Measurements from ENCODE around the gene KRT33A. TPM values are rescaled to one million over a fixed set of nuclear protein-coding genes. Genes with fewer than 3 reads are reported as not detected.
A peak's percentile ranks its signal among the peaks of the same experiment; 100 is the strongest.

Gene KRT33A
- total RNA-seq, 2 experiments from 2014 or later: not detected

DNA sequence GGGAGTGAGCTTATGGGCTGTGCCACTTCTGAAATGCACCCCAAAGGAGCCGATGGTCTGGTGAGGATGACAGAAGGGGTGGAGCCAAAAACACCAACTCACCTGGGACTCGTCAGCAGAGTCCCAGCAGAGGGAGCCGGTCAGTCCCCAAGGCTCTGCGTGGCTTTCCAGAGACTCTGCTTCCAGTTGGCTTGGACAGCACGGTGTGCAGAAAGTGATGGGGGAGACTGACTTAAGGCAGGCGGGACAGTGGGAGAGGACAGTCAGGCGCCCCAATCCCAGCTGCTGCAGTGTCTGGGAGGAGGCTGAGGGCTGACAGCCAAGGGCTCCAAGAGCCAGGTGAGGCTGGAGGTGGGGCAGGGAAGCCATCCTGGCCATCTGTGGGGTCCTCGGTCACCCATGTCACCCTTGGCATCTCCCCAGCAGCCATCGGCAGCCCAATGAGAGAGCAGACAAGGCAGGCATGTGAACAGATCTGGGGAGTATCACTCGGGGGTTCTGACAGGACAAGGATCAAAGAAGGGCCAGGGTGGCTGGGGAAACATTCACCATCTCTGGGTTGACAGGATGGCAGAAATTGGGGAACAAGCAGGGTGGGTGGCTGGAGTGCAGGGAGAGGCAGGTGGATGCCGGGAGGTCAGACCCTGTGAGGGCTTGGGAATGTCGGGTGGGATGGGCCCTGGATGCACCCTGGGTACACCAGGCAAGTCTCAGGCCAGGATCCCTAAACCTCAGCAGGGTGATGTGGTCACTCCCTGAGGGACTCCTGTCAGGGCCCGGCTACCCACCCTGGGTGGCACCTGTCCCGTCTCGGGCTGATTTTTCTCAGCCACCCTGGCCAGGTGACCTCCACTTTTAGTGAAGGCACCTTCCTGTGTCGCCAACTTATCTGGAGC is 26.2 kb downstream of the KRT33A start:
- Mint-ChIP-seq H3K4me3 (no peak overlapping the region), H3K9me3 (peaks cover 14% of the 10 kb centered on the region), H3K4me1 (ENCODE audit: low read depth) (peaks cover 43% of the 10 kb centered on the region), H3K36me3 (ENCODE audit: low read depth) (no peaks in the 10 kb centered on the region), H3K27ac (no peak overlapping the region), H3K27me3 (ENCODE audit: low read depth) (no peaks in the 10 kb centered on the region)
- intact Hi-C loops (cut with micrococcal nuclease): loop anchor here (5.0 kb wide), 5 partner anchors 223 to 702 kb away; no protein-coding TSS in a partner anchor
- peak; percentile 53 for DNase-seq
- CTCF ChIA-PET: no interaction called here

DNA sequence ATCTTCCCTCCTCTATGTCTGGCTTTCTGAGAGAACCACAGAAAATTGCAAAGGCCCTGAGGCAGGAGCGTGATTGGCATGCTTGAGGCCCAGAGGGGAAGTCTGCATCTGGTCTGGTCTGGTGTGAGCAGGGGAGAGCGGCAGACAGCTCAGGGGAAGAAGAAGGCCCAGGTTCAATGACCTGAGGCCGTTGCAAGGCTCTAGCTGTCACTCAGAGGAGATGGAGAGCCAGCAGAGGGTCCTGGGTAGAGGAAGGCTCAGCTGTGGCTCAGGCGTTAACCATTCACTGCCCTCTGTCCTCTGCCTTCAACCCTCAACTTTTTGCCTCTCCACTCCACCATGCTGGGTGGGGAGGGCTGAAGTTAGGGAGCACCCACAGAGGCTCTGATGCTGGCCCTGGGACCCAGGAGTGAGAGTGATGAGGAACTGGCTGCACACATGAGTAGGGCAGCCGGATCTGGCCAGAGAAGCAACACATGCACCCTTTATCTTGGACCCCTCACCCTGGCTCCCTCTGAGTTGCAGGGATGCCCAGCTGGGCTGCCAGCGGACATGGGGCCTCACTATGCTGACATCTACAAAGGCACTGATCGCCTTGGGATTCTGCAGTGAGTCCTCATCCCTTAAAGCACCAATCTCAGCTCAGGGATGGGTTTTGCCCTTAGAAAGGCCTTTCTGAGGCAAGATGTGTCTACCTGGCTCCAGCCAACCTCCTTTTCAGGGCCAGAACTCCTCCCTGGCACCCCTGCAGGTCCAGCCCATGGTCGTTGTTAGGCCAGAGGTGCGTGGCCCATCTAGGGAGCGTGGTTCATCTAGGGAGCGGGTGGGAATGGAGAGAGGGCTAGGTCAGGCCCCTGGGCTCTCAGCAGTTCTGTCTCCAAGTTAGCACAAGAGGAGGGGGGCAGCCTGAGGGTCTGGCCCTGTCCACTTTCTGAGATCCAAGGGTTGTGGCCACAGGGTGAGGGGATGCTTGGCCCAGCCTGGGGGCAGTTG is 27.4 kb downstream of the KRT33A start:
- H3K9me3 Mint-ChIP-seq: peaks cover 15% of the 10 kb centered on the region
- intact Hi-C loops (cut with micrococcal nuclease): loop anchor here (1.0 to 5.0 kb wide), 8 partner anchors 173 to 701 kb away; no protein-coding TSS in a partner anchor
- H3K27ac Mint-ChIP-seq: no peak overlapping the region

GRCh38 chr17:41322094-41322902 is 28.3 kb downstream of the KRT33A start:
- CTCF ChIA-PET: interaction anchor here (0.6 to 2.2 kb wide), 31 partner anchors 8 to 444 kb away, joined by 3 to 14 read pairs (median 3); partner anchors contain the start of genes KRTAP16-1 and KRTAP29-1
- peak; percentile 28 for DNase-seq
- intact Hi-C loops (cut with micrococcal nuclease): loop anchor here (1.0 to 5.0 kb wide), 8 partner anchors 174 to 700 kb away; no protein-coding TSS in a partner anchor
- no peak overlapping the region for H3K27ac Mint-ChIP-seq
- H3K9me3 Mint-ChIP-seq: peaks cover 15% of the 10 kb centered on the region
- H3K4me3 Mint-ChIP-seq: no peak overlapping the region
- no peaks in the 10 kb centered on the region for H3K36me3 Mint-ChIP-seq (ENCODE audit: low read depth)
- peaks cover 37% of the 10 kb centered on the region for H3K4me1 Mint-ChIP-seq (ENCODE audit: low read depth)
- no peaks in the 10 kb centered on the region for H3K27me3 Mint-ChIP-seq (ENCODE audit: low read depth)

More for the DNA sequence above, 27.4 kb downstream of the KRT33A start:
- no peaks in the 10 kb centered on the region for H3K36me3 Mint-ChIP-seq (ENCODE audit: low read depth)
- H3K4me1 Mint-ChIP-seq (ENCODE audit: low read depth): peaks cover 40% of the 10 kb centered on the region
- CTCF ChIA-PET: interaction anchor here (0.8 to 2.2 kb wide), 26 partner anchors 9 to 406 kb away, joined by 3 to 14 read pairs (median 3); partner anchors contain the start of genes KRTAP16-1 and KRTAP29-1
- DNase-seq: no peak
- H3K27me3 Mint-ChIP-seq (ENCODE audit: low read depth): no peaks in the 10 kb centered on the region
- no peak overlapping the region for H3K4me3 Mint-ChIP-seq

DNA sequence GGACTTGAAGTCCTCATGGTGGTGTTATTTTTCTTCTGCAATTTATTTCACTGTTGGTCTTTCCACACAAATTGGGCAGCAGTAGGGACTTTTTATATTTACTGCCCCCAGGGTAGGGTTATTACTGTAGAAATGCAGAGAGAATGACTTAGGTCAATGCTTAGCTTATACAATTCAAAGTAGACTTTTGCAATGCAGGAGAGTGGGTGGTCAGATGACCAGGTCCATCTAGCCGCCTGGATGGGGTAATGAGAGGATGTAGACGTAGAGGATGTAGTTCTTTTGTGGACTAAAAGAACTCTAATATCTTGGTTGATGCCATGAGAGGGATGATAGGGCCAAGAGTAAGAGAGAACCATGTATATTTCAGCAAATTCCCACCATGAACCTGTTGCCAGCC is 32.4 kb downstream of the KRT33A start:
- no peak overlapping the region for H3K27ac Mint-ChIP-seq
- H3K36me3 Mint-ChIP-seq (ENCODE audit: low read depth): no peaks in the 10 kb centered on the region
- H3K9me3 Mint-ChIP-seq: peaks cover 15% of the 10 kb centered on the region
- H3K4me1 Mint-ChIP-seq (ENCODE audit: low read depth): peaks cover 6% of the 10 kb centered on the region
- CTCF ChIA-PET: no interaction called here
- intact Hi-C loops (cut with micrococcal nuclease): no loop called here
- no peak overlapping the region for H3K4me3 Mint-ChIP-seq
- H3K27me3 Mint-ChIP-seq (ENCODE audit: low read depth): no peaks in the 10 kb centered on the region
- no peak for DNase-seq

DNA sequence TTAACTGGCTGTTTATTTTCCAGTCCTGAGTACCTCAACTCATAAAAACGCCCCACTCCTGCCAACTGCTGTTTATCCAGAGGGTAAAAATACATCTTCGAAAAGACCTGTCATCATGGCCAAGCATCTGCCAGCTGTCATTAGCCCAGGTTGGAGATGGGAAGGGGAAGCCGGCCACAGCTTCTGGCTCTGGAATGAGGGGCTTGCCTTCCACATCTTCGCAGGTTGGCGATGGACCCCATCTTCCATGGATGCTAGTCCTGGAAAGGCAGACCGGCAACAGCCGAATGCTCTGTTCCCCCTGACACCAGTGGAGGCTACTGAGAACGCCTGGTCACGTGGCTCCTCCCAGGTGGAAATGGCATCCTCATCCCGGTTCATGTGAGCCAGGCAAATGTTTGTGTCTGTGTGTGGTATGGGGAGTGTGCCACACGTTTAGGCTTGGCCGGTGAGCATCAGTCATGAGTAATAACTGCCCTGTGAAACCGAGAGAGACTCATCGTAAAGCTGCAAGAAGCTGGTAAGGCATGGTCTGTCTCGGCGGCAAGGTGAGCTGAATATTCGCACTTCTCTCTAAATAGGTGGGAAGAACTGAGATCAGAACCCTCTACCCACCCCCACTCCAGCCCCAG is 34.7 kb downstream of the KRT33A start:
- no peaks in the 10 kb centered on the region for H3K27me3 Mint-ChIP-seq (ENCODE audit: low read depth)
- peaks cover 14% of the 10 kb centered on the region for H3K9me3 Mint-ChIP-seq
- H3K27ac Mint-ChIP-seq: no peak overlapping the region
- H3K4me1 Mint-ChIP-seq (ENCODE audit: low read depth): peaks cover 3% of the 10 kb centered on the region
- H3K4me3 Mint-ChIP-seq: no peak overlapping the region
- CTCF ChIA-PET: no interaction called here
- intact Hi-C loops (cut with micrococcal nuclease): no loop called here
- no peak for DNase-seq
- H3K36me3 Mint-ChIP-seq (ENCODE audit: low read depth): no peaks in the 10 kb centered on the region

- CTCF ChIA-PET: interaction anchor here (0.6 to 1.4 kb wide), 3 partner anchors 14 to 348 kb away, joined by 3 to 4 read pairs (median 3); no protein-coding TSS in a partner anchor
Measured at GRCh38 chr17:41315204-41315794, 35.3 kb downstream of the KRT33A start, which contains the start of gene KRTAP17-1. TSS of gene KRTAP17-1 (minus strand) at chr17:41315710. CDS start at chr17:41315650, 60 bp downstream.

GRCh38 chr17:41311111-41311510 is 39.5 kb downstream of the KRT33A start:
- Mint-ChIP-seq H3K27ac (no peak overlapping the region), H3K4me1 (ENCODE audit: low read depth) (peaks cover 47% of the 10 kb centered on the region), H3K9me3 (no peaks in the 10 kb centered on the region), H3K36me3 (ENCODE audit: low read depth) (no peaks in the 10 kb centered on the region), H3K27me3 (ENCODE audit: low read depth) (no peaks in the 10 kb centered on the region), H3K4me3 (no peak overlapping the region)
- no peak for DNase-seq
- CTCF ChIA-PET: interaction anchor here (0.6 to 1.0 kb wide), 2 partner anchors 12 to 223 kb away, joined by 3 to 5 read pairs; no protein-coding TSS in a partner anchor
- intact Hi-C loops (cut with micrococcal nuclease): no loop called here

More at GRCh38 chr17:41315204-41315794, 35.3 kb downstream of the KRT33A start, which contains the start of gene KRTAP17-1:
- Mint-ChIP-seq H3K27ac (no peak within 1 kb of the TSS), H3K4me1 (ENCODE audit: low read depth) (peaks cover 10% of the 10 kb centered on the region), H3K27me3 (ENCODE audit: low read depth) (no peaks in the 10 kb centered on the region), H3K4me3 (no peak within 1 kb of the TSS), H3K36me3 (ENCODE audit: low read depth) (no peaks in the 10 kb centered on the region), H3K9me3 (peaks cover 9% of the 10 kb centered on the region)
- DNase-seq: no peak
- intact Hi-C loops (cut with micrococcal nuclease): no loop called here

GRCh38 chr17:41308918-41309359 is 41.7 kb downstream of the KRT33A start, which contains the start of gene KRTAP16-1:
TSS of gene KRTAP16-1 (minus strand) at chr17:41309309. CDS start at chr17:41309253, 56 bp downstream.
- peak; percentile 67 for DNase-seq

DNA sequence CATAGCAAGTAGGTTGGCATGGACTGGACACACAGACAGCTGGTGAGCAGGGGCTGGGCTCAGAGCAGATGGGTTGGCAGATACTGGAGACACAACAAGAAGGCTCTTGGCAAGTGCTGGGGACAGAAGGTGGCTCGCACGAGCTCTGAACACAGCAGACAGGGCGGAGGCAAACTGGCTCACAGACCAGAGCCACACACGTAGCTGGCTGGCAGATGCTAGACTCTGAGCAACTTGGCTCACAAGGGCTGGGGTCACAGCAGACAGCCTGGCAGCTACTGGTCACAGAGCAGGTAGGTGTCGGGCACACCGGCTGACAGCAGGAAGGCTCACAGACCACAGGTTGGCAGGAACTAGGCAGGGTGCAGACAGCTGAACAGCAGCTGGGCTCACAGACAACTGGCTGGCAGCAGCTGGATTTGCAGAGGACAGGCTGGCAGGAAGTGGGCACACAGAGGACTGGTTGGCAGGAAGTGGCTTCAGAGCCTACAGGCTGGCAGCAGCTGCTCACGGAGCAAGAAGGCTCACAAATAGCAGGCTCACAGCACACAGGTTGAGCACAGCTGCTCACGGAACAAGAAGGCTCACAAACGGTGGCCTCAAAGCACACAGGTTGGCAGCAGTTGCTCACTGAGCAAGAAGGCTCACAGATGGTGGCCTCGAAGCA is 42.2 kb downstream of the KRT33A start:
- Mint-ChIP-seq H3K36me3 (ENCODE audit: low read depth) (no peaks in the 10 kb centered on the region), H3K4me3 (peak overlapping the region; percentile 52), H3K4me1 (ENCODE audit: low read depth) (peaks cover 47% of the 10 kb centered on the region), H3K27ac (peak overlapping the region; percentile 10), H3K27me3 (ENCODE audit: low read depth) (no peaks in the 10 kb centered on the region), H3K9me3 (no peaks in the 10 kb centered on the region)
- peak; percentile 76 for DNase-seq
- intact Hi-C loops (cut with micrococcal nuclease): loop anchor here (2.0 kb wide), 1 partner anchor 32 kb away; no protein-coding TSS in a partner anchor
- CTCF ChIA-PET: interaction anchor here (1.1 to 3.0 kb wide), 3 partner anchors 12 to 241 kb away, joined by 4 to 14 read pairs (median 4); no protein-coding TSS in a partner anchor

More at GRCh38 chr17:41308918-41309359, 41.7 kb downstream of the KRT33A start, which contains the start of gene KRTAP16-1:
- Mint-ChIP-seq H3K36me3 (ENCODE audit: low read depth) (no peaks in the 10 kb centered on the region), H3K27me3 (ENCODE audit: low read depth) (no peaks in the 10 kb centered on the region), H3K4me3 (peak within 1 kb of the TSS; percentile 52), H3K27ac (peak within 1 kb of the TSS; percentile 10), H3K9me3 (no peaks in the 10 kb centered on the region), H3K4me1 (ENCODE audit: low read depth) (peaks cover 47% of the 10 kb centered on the region)
- intact Hi-C loops (cut with micrococcal nuclease): loop anchor here (2.0 kb wide), 1 partner anchor 32 kb away; no protein-coding TSS in a partner anchor
- CTCF ChIA-PET: interaction anchor here (1.1 to 3.0 kb wide), 3 partner anchors 11 to 240 kb away, joined by 4 to 14 read pairs (median 4); no protein-coding TSS in a partner anchor

DNA sequence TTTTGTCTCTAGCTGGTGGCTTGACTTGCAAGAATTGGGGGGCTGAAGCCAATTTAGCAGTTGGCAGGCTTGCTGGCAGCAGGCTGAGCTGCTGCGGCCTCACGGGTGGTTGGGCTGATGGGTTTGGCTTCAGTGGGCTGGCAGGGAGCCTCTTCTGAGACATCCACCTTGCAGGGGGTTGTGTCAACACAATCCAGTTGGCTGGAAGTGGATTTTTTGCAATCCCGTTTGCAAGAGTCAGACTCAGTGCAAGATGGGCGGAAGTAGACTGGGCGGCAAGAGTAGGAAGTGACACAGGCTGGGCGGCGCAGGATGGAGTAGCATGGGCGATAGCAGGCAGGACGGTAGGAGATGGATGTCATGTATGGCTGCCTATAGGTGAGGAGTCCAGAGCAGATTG is 43.0 kb downstream of the KRT33A start:
- Mint-ChIP-seq H3K4me1 (ENCODE audit: low read depth) (peaks cover 47% of the 10 kb centered on the region), H3K27me3 (ENCODE audit: low read depth) (no peaks in the 10 kb centered on the region), H3K4me3 (no peak overlapping the region), H3K36me3 (ENCODE audit: low read depth) (no peaks in the 10 kb centered on the region), H3K9me3 (no peaks in the 10 kb centered on the region), H3K27ac (peak overlapping the region; percentile 1)
- CTCF ChIA-PET: interaction anchor here (1.1 to 3.0 kb wide), 2 partner anchors 13 to 15 kb away, joined by 4 to 14 read pairs; no protein-coding TSS in a partner anchor
- no peak for DNase-seq
- intact Hi-C loops (cut with micrococcal nuclease): loop anchor here (2.0 kb wide), 1 partner anchor 33 kb away; no protein-coding TSS in a partner anchor

All from activated naive CD4-positive, alpha-beta T cell treated with anti-CD3 and anti-CD28 coated beads for 36 hours (primary cell).